Smooth muscle cell (in vitro differentiated cells): ENCODE measurements around the gene BTBD9. TPM values are rescaled to one million over a fixed set of nuclear protein-coding genes. Genes with fewer than 3 reads are reported as not detected.

ENCODE experiments used
- DNase-seq: peaks from one replicate; lab custom pipeline; 2025; ENCODE audit not compliant: unreplicated experiment; lab: John Stamatoyannopoulos, UW
- H2AFZ ChIP-seq: fragments of 200-600 bp; sonication (generic); 2 replicates; pipeline ENCODE4 v1.6.0; 2016; ENCODE audit warnings: antibody characterized with exemption, low read depth, mild to moderate bottlenecking
- H3F3A ChIP-seq: fragments of 200-600 bp; sonication (generic); 2 replicates; pipeline ENCODE4 v1.6.0; 2017; ENCODE audit warnings: antibody characterized with exemption, low read depth
- H3K27ac ChIP-seq: fragments of 200-600 bp; sonication (generic); 2 replicates; pipeline ENCODE4 v1.5.1; 2016; ENCODE audit warnings: low read depth, mild to moderate bottlenecking
- H3K27me3 ChIP-seq: fragments of 200-600 bp; sonication (generic); 2 replicates; pipeline ENCODE4 v1.6.1; 2016; ENCODE audit warnings: low read depth, mild to moderate bottlenecking
- H3K36me3 ChIP-seq: fragments of 200-600 bp; sonication (generic); 2 replicates; pipeline ENCODE4 v1.5.1; 2016; ENCODE audit warnings: low read depth
- H3K4me1 ChIP-seq: fragments of 200-600 bp; sonication (generic); 2 replicates; pipeline ENCODE4 v1.5.1; 2016; ENCODE audit warnings: low read depth
- H3K4me2 ChIP-seq: fragments of 200-600 bp; sonication (generic); 2 replicates; pipeline ENCODE4 v1.6.0; 2016; ENCODE audit warnings: mild to moderate bottlenecking
- H3K4me3 ChIP-seq: fragments of 200-600 bp; sonication (generic); 2 replicates; pipeline ENCODE4 v1.5.1; 2016; ENCODE audit warnings: mild to moderate bottlenecking
- H3K79me2 ChIP-seq: fragments of 200-600 bp; sonication (generic); 2 replicates; pipeline ENCODE4 v1.6.0; 2016; ENCODE audit warnings: low read depth, mild to moderate bottlenecking
- H3K9ac ChIP-seq: fragments of 200-600 bp; sonication (generic); 2 replicates; pipeline ENCODE4 v1.6.0; 2016; ENCODE audit warnings: low read depth
- H3K9me3 ChIP-seq: fragments of 200-600 bp; sonication (generic); replicated peaks from 2 replicates; pipeline ENCODE4 v1.5.1; 2016; ENCODE audit warnings: low read depth
- H4K20me1 ChIP-seq: fragments of 200-600 bp; sonication (generic); 2 replicates; pipeline ENCODE4 v1.6.0; 2016; ENCODE audit warnings: low read depth
- WGBS: methylation state at CpG from one replicate; pipeline ENCODE4 v1.1.7; 2016; ENCODE audit warnings: low lambda C conversion rate; 5-methylcytosine and 5-hydroxymethylcytosine counted together
- polyA plus RNA-seq: library from polyadenylated mRNA; unstranded; fragments of >200 nt; fragmentation: Nextera tagmentation; extraction: Ambion mirVana; gene quantifications from 2 replicates; pipeline ENCODE4 v1.2.1, GENCODE V29; 2016
- total RNA-seq: library from RNA; depleted of rRNA; stranded (reverse); fragments of >200 nt; gene quantifications from 2 replicates; pipeline ENCODE4 v1.2.3, GENCODE V29; 2014
- TF ChIP-seq, protein P1 (sequence below): fragments of 200-600 bp; sonication (generic); IDR thresholded peaks from 2 replicates; pipeline ENCODE4 v1.5.1; 2017; ENCODE audit warnings: borderline replicate concordance, mild to moderate bottlenecking, antibody characterized with exemption; ENCODE audit not compliant: insufficient read depth, poor library complexity, severe bottlenecking

BTBD9 gene
- total and polyA plus RNA-seq, 2 experiments from 2014 or later, result 5.6 to 12.5 TPM

DNA sequence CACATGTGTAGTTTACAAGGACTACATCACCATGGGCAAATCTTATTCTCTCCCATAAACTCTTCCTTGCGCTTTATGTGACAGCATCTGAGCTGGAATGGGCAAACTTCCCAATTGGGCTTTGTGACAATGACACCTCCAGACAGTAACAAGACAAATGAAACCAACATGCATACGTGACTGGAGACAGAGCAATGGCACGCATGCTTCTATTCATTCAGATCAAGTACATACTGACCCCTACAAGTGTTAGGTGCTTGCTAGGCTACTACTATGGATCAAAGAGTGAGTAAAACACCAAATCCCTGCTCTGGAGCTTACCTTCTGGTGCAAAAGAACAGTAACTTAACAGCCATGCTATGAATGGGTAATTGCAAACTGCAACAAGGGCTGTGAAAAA lies 394.9 kb downstream of the BTBD9 start:
- Histone ChIP-seq H3K36me3 (no peaks in the 10 kb centered on the region), H3K4me3 (no peak overlapping the region), H3F3A (no peaks in the 10 kb centered on the region), H3K27ac (no peak overlapping the region), H3K9ac (no peak overlapping the region), H2AFZ (no peak overlapping the region), H3K27me3 (no peaks in the 10 kb centered on the region), H4K20me1 (no peaks in the 10 kb centered on the region), H3K4me1 (no peaks in the 10 kb centered on the region), H3K9me3 (no peaks in the 10 kb centered on the region), H3K4me2 (no peak overlapping the region), H3K79me2 (no peaks in the 10 kb centered on the region)
- 89% methylated on average over 3 of the region's 3 CpGs for WGBS
- TF ChIP-seq, protein P1, sequence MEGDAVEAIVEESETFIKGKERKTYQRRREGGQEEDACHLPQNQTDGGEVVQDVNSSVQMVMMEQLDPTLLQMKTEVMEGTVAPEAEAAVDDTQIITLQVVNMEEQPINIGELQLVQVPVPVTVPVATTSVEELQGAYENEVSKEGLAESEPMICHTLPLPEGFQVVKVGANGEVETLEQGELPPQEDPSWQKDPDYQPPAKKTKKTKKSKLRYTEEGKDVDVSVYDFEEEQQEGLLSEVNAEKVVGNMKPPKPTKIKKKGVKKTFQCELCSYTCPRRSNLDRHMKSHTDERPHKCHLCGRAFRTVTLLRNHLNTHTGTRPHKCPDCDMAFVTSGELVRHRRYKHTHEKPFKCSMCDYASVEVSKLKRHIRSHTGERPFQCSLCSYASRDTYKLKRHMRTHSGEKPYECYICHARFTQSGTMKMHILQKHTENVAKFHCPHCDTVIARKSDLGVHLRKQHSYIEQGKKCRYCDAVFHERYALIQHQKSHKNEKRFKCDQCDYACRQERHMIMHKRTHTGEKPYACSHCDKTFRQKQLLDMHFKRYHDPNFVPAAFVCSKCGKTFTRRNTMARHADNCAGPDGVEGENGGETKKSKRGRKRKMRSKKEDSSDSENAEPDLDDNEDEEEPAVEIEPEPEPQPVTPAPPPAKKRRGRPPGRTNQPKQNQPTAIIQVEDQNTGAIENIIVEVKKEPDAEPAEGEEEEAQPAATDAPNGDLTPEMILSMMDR, result no peak
- DNase-seq, result no peak

DNA sequence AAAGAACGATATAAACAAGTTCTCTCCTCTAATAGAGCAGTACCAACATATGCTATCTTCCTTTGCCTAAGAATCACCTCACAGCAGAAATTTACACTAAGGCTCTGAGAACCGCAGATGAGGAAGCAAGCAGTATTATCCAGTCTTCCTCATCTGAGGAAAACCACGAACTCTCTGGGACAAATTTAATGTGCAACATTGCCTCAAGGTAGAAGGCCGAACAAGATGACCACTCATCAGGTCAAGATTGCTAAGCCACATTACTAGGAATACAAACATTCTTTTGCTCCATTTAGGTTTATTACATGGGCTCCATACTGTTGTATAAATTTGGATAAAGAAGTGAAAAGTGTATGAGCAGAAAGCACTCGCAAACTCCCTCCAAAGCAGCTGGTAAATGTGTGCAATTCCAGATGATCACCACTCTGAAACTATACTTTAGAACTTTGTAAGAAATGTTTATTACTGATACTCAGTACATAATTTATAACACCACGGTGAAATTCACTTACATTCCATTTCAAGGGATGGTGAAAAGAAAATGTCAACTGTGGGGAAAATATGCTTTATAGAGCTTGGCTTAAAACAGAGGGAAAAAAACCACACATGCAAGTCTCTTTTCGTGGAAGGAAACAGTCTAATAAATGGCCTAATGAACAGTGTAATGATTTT lies 398.4 kb downstream of the BTBD9 start:
- no peak for DNase-seq
- H2AFZ ChIP-seq, result no peak overlapping the region
- no peaks in the 10 kb centered on the region for H3K36me3 ChIP-seq
- no peaks in the 10 kb centered on the region for H3K79me2 ChIP-seq
- TF ChIP-seq, protein P1, result no peak
- no peak overlapping the region for H3K27ac ChIP-seq
- H4K20me1 ChIP-seq, result no peaks in the 10 kb centered on the region
- no peak overlapping the region for H3K4me3 ChIP-seq
- no peaks in the 10 kb centered on the region for H3K27me3 ChIP-seq
- no peaks in the 10 kb centered on the region for H3K4me1 ChIP-seq
- no peak overlapping the region for H3K9ac ChIP-seq
- no peaks in the 10 kb centered on the region for H3K9me3 ChIP-seq
- 87% methylated on average over 7 of the region's 7 CpGs for WGBS
- no peak overlapping the region for H3K4me2 ChIP-seq
- no peaks in the 10 kb centered on the region for H3F3A ChIP-seq

DNA sequence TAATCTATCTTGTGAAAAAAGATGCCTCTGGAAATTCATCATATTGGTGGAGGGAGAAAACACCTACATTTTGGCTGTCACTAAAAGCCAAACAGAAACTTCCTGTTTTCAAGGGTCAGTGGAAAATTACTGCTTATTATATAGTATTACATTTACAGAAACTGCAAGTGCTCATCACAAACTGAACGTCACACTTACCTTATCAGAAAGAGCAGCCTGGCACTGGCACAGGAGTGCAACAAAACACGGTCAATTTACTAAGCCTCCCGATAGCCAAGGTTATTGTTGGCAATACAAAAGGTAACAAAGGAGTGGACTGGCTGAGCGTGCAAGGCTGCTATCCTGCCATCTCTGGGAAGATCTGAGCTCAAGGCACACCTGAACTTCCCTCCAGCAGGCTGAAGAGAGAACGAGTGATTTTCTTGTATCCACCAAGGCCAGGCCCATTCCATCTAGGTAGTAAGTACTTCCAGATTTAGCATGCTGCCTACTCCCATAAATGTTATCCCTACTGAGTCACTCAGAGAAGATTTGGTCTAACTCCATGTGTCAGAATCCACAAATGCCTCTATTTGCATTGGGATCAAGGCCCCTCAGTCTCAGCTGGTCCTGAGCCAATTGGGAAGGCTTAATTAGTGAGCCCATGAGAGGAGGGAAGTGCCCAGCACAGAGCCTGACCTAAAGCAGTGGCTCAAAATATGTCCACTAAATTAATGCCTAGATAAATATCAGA lies 399.8 kb downstream of the BTBD9 start:
- 65% methylated on average over 5 of the region's 5 CpGs for WGBS
- no peak overlapping the region for H2AFZ ChIP-seq

More for the DNA sequence above, 399.8 kb downstream of the BTBD9 start:
- no peak for DNase-seq
- no peaks in the 10 kb centered on the region for H3F3A ChIP-seq
- no peaks in the 10 kb centered on the region for H3K36me3 ChIP-seq
- H3K9ac ChIP-seq, result no peak overlapping the region
- H3K4me3 ChIP-seq, result no peak overlapping the region
- no peaks in the 10 kb centered on the region for H4K20me1 ChIP-seq
- no peaks in the 10 kb centered on the region for H3K79me2 ChIP-seq
- H3K9me3 ChIP-seq, result no peaks in the 10 kb centered on the region
- TF ChIP-seq, protein P1, result no peak
- H3K27me3 ChIP-seq, result no peaks in the 10 kb centered on the region
- H3K27ac ChIP-seq, result no peak overlapping the region
- no peaks in the 10 kb centered on the region for H3K4me1 ChIP-seq
- H3K4me2 ChIP-seq, result no peak overlapping the region
